Measurements from ENCODE around the gene XRCC6.

XRCC6 gene

DNA sequence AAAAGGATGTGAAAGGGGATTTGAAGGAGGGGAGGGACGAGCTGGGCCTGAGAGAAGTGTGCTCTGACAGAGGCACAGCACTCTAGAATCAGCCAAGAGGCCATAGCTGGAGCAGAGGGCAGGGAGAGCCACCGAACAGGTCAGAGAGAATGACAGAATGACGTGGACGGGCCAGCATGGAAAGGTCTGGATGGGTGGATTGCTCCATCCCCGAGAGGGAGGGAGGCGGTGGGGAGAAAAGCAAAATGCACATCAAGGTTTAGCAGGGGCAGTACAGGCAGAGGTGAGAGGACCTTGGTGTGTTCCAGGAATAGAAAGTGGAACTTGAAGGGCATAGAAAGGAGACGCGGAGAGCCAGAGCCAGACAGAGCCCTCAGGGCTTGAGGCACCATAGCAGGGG is 38.4 kb upstream of the XRCC6 start:
- TF ChIP-seq TCF12 (IDR thresholded peaks at IDR 0.05; ENCODE audit: low read depth) (no peak), TEAD4 (IDR thresholded peaks at IDR 0.05) (no peak), CEBPB (IDR thresholded peaks at IDR 0.05) (no peak), NFIC (IDR thresholded peaks at IDR 0.05) (no peak), FOXM1 (IDR thresholded peaks at IDR 0.05; ENCODE audit: borderline replicate concordance, low read depth) (no peak), TAF1 (IDR thresholded peaks at IDR 0.05; ENCODE audit: low read depth) (no peak), CREB1 (IDR thresholded peaks at IDR 0.05; ENCODE audit: low read depth) (no peak), EP300 (IDR thresholded peaks at IDR 0.05; ENCODE audit: borderline replicate concordance) (no peak)
- TF ChIP-seq, protein P1, sequence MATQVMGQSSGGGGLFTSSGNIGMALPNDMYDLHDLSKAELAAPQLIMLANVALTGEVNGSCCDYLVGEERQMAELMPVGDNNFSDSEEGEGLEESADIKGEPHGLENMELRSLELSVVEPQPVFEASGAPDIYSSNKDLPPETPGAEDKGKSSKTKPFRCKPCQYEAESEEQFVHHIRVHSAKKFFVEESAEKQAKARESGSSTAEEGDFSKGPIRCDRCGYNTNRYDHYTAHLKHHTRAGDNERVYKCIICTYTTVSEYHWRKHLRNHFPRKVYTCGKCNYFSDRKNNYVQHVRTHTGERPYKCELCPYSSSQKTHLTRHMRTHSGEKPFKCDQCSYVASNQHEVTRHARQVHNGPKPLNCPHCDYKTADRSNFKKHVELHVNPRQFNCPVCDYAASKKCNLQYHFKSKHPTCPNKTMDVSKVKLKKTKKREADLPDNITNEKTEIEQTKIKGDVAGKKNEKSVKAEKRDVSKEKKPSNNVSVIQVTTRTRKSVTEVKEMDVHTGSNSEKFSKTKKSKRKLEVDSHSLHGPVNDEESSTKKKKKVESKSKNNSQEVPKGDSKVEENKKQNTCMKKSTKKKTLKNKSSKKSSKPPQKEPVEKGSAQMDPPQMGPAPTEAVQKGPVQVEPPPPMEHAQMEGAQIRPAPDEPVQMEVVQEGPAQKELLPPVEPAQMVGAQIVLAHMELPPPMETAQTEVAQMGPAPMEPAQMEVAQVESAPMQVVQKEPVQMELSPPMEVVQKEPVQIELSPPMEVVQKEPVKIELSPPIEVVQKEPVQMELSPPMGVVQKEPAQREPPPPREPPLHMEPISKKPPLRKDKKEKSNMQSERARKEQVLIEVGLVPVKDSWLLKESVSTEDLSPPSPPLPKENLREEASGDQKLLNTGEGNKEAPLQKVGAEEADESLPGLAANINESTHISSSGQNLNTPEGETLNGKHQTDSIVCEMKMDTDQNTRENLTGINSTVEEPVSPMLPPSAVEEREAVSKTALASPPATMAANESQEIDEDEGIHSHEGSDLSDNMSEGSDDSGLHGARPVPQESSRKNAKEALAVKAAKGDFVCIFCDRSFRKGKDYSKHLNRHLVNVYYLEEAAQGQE (IDR thresholded peaks at IDR 0.05; ENCODE audit: low read depth): no peak

DNA sequence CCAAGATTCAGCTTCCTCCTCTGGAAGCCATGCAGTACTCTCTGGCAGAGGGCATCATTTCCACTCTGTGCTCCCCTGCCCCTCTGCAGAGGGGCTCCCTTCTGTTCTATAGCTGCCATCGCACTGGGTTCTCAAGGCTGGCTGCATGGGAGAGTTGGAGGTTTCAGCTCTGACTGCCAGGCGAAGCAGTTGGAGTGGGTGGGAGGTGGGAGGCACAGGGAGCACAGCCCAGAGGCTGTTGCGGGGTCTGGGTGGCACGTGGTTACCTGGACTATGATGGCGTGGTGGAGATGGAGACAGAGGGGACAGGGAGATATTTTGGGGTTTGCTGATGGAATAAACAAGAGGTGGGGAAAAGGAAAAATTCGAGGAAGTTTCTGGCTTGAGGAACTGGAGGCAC is 36.2 kb upstream of the XRCC6 start:
- TF ChIP-seq, protein P2, sequence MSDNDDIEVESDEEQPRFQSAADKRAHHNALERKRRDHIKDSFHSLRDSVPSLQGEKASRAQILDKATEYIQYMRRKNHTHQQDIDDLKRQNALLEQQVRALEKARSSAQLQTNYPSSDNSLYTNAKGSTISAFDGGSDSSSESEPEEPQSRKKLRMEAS (IDR thresholded peaks at IDR 0.05): no peak
- TF ChIP-seq TAF1 (IDR thresholded peaks at IDR 0.05; ENCODE audit: low read depth): no peak
- TF ChIP-seq FOXM1 (IDR thresholded peaks at IDR 0.05; ENCODE audit: borderline replicate concordance, low read depth): no peak
- TF ChIP-seq RAD21 (IDR thresholded peaks at IDR 0.05; ENCODE audit: low read depth): no peak
- TF ChIP-seq TEAD4 (IDR thresholded peaks at IDR 0.05): no peak
- TF ChIP-seq TCF12 (IDR thresholded peaks at IDR 0.05; ENCODE audit: low read depth): no peak
- no peak for TF ChIP-seq YY1 (IDR thresholded peaks at IDR 0.05; ENCODE audit: low read depth)
- TF ChIP-seq CREB1 (IDR thresholded peaks at IDR 0.05; ENCODE audit: low read depth): no peak
- TF ChIP-seq, protein P1 (IDR thresholded peaks at IDR 0.05; ENCODE audit: low read depth): no peak
- TF ChIP-seq ZBTB7A (IDR thresholded peaks at IDR 0.05; ENCODE audit: low read depth): no peak
- TF ChIP-seq, protein P3, sequence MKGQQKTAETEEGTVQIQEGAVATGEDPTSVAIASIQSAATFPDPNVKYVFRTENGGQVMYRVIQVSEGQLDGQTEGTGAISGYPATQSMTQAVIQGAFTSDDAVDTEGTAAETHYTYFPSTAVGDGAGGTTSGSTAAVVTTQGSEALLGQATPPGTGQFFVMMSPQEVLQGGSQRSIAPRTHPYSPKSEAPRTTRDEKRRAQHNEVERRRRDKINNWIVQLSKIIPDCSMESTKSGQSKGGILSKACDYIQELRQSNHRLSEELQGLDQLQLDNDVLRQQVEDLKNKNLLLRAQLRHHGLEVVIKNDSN (IDR thresholded peaks at IDR 0.05): no peak
- no peak for TF ChIP-seq EGR1 (IDR thresholded peaks at IDR 0.05)
- TF ChIP-seq CEBPB (IDR thresholded peaks at IDR 0.05): no peak
- no peak for TF ChIP-seq EP300 (IDR thresholded peaks at IDR 0.05; ENCODE audit: borderline replicate concordance)
- no peak for TF ChIP-seq NFIC (IDR thresholded peaks at IDR 0.05)

DNA sequence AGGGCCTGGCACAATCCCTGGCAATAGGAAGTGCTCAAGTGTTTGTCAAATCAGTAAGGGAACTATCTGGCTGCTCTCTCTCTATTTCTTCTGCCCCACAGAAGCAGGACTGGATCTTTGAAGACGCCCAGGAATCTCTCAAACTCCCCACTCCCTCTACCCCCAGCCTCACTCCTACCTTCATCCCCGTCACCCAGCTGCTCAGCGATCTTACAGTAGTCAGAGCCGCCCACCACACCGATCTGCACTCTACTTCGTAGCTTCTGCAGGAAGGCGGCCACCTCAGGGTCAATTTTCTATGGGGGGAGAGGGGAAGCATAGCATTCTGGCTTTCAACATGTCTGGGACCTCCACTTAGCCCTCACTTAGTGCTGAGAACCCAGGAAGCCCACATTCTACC is 35.2 kb upstream of the XRCC6 start:
- no peak for TF ChIP-seq EGR1 (IDR thresholded peaks at IDR 0.05)
- TF ChIP-seq, protein P2 (IDR thresholded peaks at IDR 0.05): no peak
- no peak for TF ChIP-seq CREB1 (IDR thresholded peaks at IDR 0.05; ENCODE audit: low read depth)
- TF ChIP-seq RAD21 (IDR thresholded peaks at IDR 0.05; ENCODE audit: low read depth): no peak
- TF ChIP-seq EP300 (IDR thresholded peaks at IDR 0.05; ENCODE audit: borderline replicate concordance): no peak
- no peak for TF ChIP-seq ZBTB7A (IDR thresholded peaks at IDR 0.05; ENCODE audit: low read depth)
- no peak for TF ChIP-seq TCF12 (IDR thresholded peaks at IDR 0.05; ENCODE audit: low read depth)
- TF ChIP-seq TEAD4 (IDR thresholded peaks at IDR 0.05): no peak

DNA sequence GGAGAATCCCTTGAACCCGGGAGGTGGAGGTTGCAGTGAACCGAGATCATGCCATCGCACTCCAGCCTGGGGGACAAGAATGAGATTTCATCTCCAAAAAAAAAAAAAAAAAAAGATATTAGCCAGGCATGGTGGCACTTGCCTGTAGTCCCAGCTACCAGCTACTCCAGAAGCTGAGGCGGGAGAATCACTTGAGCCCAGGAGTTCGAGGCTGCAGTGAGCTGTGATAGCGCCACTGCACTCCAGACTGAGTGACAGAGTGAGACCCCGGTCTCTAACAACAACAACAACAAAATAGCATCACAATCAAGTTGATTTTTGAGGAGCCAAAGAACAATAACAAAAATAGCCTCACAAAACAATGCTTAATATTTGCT is 33.8 kb upstream of the XRCC6 start:
- no peak for TF ChIP-seq NFIC (IDR thresholded peaks at IDR 0.05)
- no peak for TF ChIP-seq FOXM1 (IDR thresholded peaks at IDR 0.05; ENCODE audit: borderline replicate concordance, low read depth)
- TF ChIP-seq YY1 (IDR thresholded peaks at IDR 0.05; ENCODE audit: low read depth): no peak
- no peak for TF ChIP-seq CREB1 (IDR thresholded peaks at IDR 0.05; ENCODE audit: low read depth)
- TF ChIP-seq, protein P2 (IDR thresholded peaks at IDR 0.05): no peak

DNA sequence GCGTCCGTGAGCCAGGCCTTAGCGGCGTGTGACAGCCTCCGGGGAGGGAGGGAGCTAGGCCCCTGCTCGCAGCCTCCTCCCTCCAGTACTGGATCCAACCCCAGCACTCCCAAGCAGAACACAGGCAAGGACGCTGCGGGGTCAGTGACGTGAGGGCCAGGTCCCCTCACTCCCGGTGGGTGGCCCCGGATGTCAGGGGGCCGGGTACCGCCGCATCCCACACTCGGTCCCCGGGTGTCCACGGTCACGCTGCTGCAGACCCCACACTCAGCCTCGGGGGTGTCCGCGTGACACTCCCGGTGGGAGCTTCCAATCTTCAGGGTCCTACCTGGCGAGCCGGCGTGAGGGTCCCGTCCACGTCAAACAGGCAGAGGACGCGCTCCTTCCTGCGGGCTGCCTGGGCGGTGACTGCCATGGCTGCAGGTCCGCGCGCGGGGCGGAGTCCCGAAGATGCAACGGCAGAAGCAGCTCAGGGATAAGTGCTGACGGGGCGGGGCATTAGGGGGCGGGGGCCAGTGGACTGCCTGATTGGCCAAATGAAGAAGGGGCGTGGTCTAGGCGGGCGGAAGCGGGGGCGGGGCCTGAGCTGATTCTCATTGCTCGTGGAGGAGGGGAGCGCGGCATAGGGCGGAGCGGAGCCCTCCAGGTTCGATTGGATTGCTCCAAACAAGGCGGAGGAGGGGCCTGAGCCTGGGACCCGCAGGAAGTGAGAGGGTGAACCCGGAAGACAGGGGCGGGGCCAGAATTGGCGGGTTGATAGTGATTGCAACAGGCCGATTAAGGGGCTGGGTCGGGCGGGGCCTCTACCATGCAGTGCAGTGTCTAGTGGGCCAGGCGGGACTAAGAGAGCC is 31.5 kb upstream of the XRCC6 start, which contains the start of gene PMM1:
Gene PMM1 (minus strand): TSS at position 450 of the 851 bp plus-strand sequence. CDS start 35 bp downstream, at position 415.
- TF ChIP-seq RAD21 (IDR thresholded peaks at IDR 0.05; ENCODE audit: low read depth) (no peak), NFIC (IDR thresholded peaks at IDR 0.05) (no peak), TEAD4 (IDR thresholded peaks at IDR 0.05) (no peak), EP300 (IDR thresholded peaks at IDR 0.05; ENCODE audit: borderline replicate concordance) (no peak), CREB1 (IDR thresholded peaks at IDR 0.05; ENCODE audit: low read depth) (no peak), ZBTB7A (IDR thresholded peaks at IDR 0.05; ENCODE audit: low read depth) (peak; percentile 50; the same call in 1 of the 2 replicates), FOXM1 (IDR thresholded peaks at IDR 0.05; ENCODE audit: borderline replicate concordance, low read depth) (no peak), TAF1 (IDR thresholded peaks at IDR 0.05; ENCODE audit: low read depth) (peak; percentile 87), EGR1 (IDR thresholded peaks at IDR 0.05) (peak; percentile 65; the same call in 1 of the 2 replicates), CEBPB (IDR thresholded peaks at IDR 0.05) (peak; percentile 95), YY1 (IDR thresholded peaks at IDR 0.05; ENCODE audit: low read depth) (peak; percentile 86), TCF12 (IDR thresholded peaks at IDR 0.05; ENCODE audit: low read depth) (peak; percentile 28; the same call in 1 of the 2 replicates)
- TF ChIP-seq, protein P1 (IDR thresholded peaks at IDR 0.05; ENCODE audit: low read depth): no peak
- TF ChIP-seq, protein P2 (IDR thresholded peaks at IDR 0.05): peak; percentile 65
- TF ChIP-seq, protein P3 (IDR thresholded peaks at IDR 0.05): no peak; the same call in 1 of the 2 replicates
